ENCODE results near the gene RELL1. TPM values are rescaled to one million over a fixed set of nuclear protein-coding genes. Genes with fewer than 3 reads are reported as not detected.

The RELL1 gene
- total and polyA plus RNA-seq, 10 of the 15 experiments (the other 5 are each of a cell fraction or from before 2014, with no cell fraction given), result 0.20 to 10.9 (median 3.9) TPM

DNA sequence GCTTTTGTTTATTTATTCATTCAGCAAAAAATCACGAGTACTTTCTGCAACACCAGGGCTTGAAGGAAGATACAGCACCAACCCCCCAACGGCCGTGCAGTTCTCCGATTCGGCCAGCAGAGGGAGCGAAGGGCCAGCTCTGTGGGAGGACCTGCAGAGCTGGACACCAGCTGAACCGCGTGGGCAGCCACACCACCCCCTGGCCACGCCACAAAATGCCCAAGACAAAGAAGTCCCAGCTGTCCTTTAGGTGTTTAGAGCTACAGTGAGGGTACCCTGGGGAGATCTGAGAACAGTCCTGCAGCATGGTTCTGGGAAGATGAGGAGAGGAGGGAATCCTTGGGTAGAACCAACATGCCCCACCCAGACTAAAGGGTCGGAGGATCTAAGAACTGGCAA, 83.1 kb downstream of the RELL1 start (continued):
- TF ChIP-seq CBX3 (IDR thresholded peaks at IDR 0.05; ENCODE audit: borderline replicate concordance, low read depth), result no peak
- TF ChIP-seq RELA (IDR thresholded peaks at IDR 0.05; ENCODE audit: borderline replicate concordance, partially characterized antibody), result no peak
- no peak for TF ChIP-seq IRF4 (IDR thresholded peaks at IDR 0.05; ENCODE audit: low read depth, low read length)
- TF ChIP-seq, protein P1, sequence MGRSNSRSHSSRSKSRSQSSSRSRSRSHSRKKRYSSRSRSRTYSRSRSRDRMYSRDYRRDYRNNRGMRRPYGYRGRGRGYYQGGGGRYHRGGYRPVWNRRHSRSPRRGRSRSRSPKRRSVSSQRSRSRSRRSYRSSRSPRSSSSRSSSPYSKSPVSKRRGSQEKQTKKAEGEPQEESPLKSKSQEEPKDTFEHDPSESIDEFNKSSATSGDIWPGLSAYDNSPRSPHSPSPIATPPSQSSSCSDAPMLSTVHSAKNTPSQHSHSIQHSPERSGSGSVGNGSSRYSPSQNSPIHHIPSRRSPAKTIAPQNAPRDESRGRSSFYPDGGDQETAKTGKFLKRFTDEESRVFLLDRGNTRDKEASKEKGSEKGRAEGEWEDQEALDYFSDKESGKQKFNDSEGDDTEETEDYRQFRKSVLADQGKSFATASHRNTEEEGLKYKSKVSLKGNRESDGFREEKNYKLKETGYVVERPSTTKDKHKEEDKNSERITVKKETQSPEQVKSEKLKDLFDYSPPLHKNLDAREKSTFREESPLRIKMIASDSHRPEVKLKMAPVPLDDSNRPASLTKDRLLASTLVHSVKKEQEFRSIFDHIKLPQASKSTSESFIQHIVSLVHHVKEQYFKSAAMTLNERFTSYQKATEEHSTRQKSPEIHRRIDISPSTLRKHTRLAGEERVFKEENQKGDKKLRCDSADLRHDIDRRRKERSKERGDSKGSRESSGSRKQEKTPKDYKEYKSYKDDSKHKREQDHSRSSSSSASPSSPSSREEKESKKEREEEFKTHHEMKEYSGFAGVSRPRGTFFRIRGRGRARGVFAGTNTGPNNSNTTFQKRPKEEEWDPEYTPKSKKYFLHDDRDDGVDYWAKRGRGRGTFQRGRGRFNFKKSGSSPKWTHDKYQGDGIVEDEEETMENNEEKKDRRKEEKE (IDR thresholded peaks at IDR 0.05), result no peak
- TF ChIP-seq, protein P2, sequence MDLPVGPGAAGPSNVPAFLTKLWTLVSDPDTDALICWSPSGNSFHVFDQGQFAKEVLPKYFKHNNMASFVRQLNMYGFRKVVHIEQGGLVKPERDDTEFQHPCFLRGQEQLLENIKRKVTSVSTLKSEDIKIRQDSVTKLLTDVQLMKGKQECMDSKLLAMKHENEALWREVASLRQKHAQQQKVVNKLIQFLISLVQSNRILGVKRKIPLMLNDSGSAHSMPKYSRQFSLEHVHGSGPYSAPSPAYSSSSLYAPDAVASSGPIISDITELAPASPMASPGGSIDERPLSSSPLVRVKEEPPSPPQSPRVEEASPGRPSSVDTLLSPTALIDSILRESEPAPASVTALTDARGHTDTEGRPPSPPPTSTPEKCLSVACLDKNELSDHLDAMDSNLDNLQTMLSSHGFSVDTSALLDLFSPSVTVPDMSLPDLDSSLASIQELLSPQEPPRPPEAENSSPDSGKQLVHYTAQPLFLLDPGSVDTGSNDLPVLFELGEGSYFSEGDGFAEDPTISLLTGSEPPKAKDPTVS (IDR thresholded peaks at IDR 0.05; ENCODE audit: low read depth, low read length), result no peak
- no peak for TF ChIP-seq BMI1 (IDR thresholded peaks at IDR 0.05; ENCODE audit: borderline replicate concordance)
- TF ChIP-seq, protein P3, sequence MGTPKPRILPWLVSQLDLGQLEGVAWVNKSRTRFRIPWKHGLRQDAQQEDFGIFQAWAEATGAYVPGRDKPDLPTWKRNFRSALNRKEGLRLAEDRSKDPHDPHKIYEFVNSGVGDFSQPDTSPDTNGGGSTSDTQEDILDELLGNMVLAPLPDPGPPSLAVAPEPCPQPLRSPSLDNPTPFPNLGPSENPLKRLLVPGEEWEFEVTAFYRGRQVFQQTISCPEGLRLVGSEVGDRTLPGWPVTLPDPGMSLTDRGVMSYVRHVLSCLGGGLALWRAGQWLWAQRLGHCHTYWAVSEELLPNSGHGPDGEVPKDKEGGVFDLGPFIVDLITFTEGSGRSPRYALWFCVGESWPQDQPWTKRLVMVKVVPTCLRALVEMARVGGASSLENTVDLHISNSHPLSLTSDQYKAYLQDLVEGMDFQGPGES (IDR thresholded peaks at IDR 0.05), result no peak
- TF ChIP-seq, protein P4, sequence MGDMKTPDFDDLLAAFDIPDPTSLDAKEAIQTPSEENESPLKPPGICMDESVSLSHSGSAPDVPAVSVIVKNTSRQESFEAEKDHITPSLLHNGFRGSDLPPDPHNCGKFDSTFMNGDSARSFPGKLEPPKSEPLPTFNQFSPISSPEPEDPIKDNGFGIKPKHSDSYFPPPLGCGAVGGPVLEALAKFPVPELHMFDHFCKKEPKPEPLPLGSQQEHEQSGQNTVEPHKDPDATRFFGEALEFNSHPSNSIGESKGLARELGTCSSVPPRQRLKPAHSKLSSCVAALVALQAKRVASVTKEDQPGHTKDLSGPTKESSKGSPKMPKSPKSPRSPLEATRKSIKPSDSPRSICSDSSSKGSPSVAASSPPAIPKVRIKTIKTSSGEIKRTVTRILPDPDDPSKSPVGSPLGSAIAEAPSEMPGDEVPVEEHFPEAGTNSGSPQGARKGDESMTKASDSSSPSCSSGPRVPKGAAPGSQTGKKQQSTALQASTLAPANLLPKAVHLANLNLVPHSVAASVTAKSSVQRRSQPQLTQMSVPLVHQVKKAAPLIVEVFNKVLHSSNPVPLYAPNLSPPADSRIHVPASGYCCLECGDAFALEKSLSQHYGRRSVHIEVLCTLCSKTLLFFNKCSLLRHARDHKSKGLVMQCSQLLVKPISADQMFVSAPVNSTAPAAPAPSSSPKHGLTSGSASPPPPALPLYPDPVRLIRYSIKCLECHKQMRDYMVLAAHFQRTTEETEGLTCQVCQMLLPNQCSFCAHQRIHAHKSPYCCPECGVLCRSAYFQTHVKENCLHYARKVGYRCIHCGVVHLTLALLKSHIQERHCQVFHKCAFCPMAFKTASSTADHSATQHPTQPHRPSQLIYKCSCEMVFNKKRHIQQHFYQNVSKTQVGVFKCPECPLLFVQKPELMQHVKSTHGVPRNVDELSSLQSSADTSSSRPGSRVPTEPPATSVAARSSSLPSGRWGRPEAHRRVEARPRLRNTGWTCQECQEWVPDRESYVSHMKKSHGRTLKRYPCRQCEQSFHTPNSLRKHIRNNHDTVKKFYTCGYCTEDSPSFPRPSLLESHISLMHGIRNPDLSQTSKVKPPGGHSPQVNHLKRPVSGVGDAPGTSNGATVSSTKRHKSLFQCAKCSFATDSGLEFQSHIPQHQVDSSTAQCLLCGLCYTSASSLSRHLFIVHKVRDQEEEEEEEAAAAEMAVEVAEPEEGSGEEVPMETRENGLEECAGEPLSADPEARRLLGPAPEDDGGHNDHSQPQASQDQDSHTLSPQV (IDR thresholded peaks at IDR 0.05), result no peak
- no peak for TF ChIP-seq SUPT20H (IDR thresholded peaks at IDR 0.05; ENCODE audit: borderline replicate concordance, control insufficient read depth, low read depth, low read length)
- TF ChIP-seq, protein P5, sequence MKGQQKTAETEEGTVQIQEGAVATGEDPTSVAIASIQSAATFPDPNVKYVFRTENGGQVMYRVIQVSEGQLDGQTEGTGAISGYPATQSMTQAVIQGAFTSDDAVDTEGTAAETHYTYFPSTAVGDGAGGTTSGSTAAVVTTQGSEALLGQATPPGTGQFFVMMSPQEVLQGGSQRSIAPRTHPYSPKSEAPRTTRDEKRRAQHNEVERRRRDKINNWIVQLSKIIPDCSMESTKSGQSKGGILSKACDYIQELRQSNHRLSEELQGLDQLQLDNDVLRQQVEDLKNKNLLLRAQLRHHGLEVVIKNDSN (IDR thresholded peaks at IDR 0.05; ENCODE audit: borderline replicate concordance, extremely low read length, insufficient read depth, low read depth, low read length), result no peak
- TF ChIP-seq POLR2AphosphoS5 (IDR thresholded peaks at IDR 0.05; ENCODE audit: low read length), result no peak
- no peak for TF ChIP-seq SRF (IDR thresholded peaks at IDR 0.05; ENCODE audit: low read depth in 2 of 2, low read length in 2 of 2)
- TF ChIP-seq, protein P6, sequence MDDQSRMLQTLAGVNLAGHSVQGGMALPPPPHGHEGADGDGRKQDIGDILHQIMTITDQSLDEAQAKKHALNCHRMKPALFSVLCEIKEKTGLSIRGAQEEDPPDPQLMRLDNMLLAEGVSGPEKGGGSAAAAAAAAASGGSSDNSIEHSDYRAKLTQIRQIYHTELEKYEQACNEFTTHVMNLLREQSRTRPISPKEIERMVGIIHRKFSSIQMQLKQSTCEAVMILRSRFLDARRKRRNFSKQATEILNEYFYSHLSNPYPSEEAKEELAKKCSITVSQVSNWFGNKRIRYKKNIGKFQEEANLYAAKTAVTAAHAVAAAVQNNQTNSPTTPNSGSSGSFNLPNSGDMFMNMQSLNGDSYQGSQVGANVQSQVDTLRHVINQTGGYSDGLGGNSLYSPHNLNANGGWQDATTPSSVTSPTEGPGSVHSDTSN (IDR thresholded peaks at IDR 0.05; ENCODE audit: insufficient replicate concordance, low read depth, low read length), result no peak
- TF ChIP-seq, protein P7, sequence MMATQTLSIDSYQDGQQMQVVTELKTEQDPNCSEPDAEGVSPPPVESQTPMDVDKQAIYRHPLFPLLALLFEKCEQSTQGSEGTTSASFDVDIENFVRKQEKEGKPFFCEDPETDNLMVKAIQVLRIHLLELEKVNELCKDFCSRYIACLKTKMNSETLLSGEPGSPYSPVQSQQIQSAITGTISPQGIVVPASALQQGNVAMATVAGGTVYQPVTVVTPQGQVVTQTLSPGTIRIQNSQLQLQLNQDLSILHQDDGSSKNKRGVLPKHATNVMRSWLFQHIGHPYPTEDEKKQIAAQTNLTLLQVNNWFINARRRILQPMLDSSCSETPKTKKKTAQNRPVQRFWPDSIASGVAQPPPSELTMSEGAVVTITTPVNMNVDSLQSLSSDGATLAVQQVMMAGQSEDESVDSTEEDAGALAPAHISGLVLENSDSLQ (IDR thresholded peaks at IDR 0.05), result no peak
- no peak for TF ChIP-seq TBL1XR1 (IDR thresholded peaks at IDR 0.05; ENCODE audit: low read depth, low read length)
- no peak for TF ChIP-seq CREM (IDR thresholded peaks at IDR 0.05; ENCODE audit: low read depth)
- no peak for TF ChIP-seq POLR2AphosphoS2 (IDR thresholded peaks at IDR 0.05; ENCODE audit: low read depth, low read length)
